SU-DHL-6 (cell line): ENCODE measurements around the gene ABCD3.

Experiments used
- CTCF ChIP-seq: fragments of 200-600 bp; sonication (generic); IDR thresholded peaks from one replicate; pipeline ENCODE4 v1.5.1; 2017; ENCODE audit warnings: antibody characterized with exemption, mild to moderate bottlenecking, low read length, moderate library complexity; ENCODE audit not compliant: insufficient read depth, poor library complexity, severe bottlenecking
- EZH2phosphoT487 ChIP-seq: fragments of 200-600 bp; sonication (generic), shearing (Covaris generic); conservative IDR thresholded peaks from 2 replicates; pipeline ENCODE4 v1.6.1; 2018; ENCODE audit warnings: mild to moderate bottlenecking, antibody characterized with exemption, low read length, moderate library complexity, mixed read lengths

- TF ChIP-seq CTCF (no peak), EZH2phosphoT487 (no peak)
Observed at GRCh38 chr1:94398356-94398755, 19.8 kb upstream of the ABCD3 start.
